Endothelial cell of umbilical vein (primary cell): ENCODE results near the gene OR2AE1. TPM values are rescaled to one million over a fixed set of nuclear protein-coding genes. Genes with fewer than 3 reads are reported as not detected.

Source experiments
- BruUV-seq: library from RNA; stranded (reverse); fragments of 400-500 nt; replicated peaks from 2 replicates; lab custom pipeline; 2021; lab: Mats Ljungman, UMichigan
- CTCF ChIA-PET: fragments of 300-600, 350-600 bp; sonication (Branson Sonifier 250); formaldehyde crosslinking; loops from one replicate; lab custom pipeline; 2021; ENCODE audit warnings: antibody characterized with exemption, inconsistent platforms; lab: Charles Lee
- POLR2A ChIA-PET: fragments of 300-600, 350-600 bp; sonication (Branson Sonifier 250); formaldehyde crosslinking; loops from one replicate; lab custom pipeline; 2021; ENCODE audit warnings: antibody characterized with exemption, inconsistent platforms; lab: Charles Lee
- DNase-seq: peaks from one replicate; pipeline ENCODE4 v3.0.0-alpha.2; 2011; ENCODE audit warnings: low read depth, low spot score
- FAIRE-seq: peaks from 2 replicates; lab custom pipeline; 2011; peaks lifted over from hg19 to GRCh38; lab: Jason Lieb, UNC
- H2AFZ ChIP-seq: 2 replicates; pipeline ENCODE4 v1.6.0; 2012; ENCODE audit warnings: low read depth, low read length, control low read depth, inconsistent platforms
- H3K27ac ChIP-seq: 2 replicates; pipeline ENCODE4 v1.5.1; 2011; ENCODE audit warnings: low read depth, mild to moderate bottlenecking, control low read depth, low read length, moderate library complexity; ENCODE audit not compliant: insufficient read depth
- H3K27me3 ChIP-seq, 2 experiments: 2 replicates each; pipeline versions ENCODE4 v1.6.0 to v1.6.1; 2011; ENCODE audit warnings: low read length in 2 of 2, mixed read lengths in 1 of 2; ENCODE audit not compliant: control insufficient read depth in 2 of 2, insufficient read depth in 2 of 2
- H3K36me3 ChIP-seq, 2 experiments: 2 replicates in 1 of 2; 3 replicates in 1 of 2; pipeline ENCODE4 v1.5.1; 2011; ENCODE audit warnings: low read length in 2 of 2, mild to moderate bottlenecking in 1 of 2, moderate library complexity in 1 of 2; ENCODE audit not compliant: control insufficient read depth in 2 of 2, insufficient read depth in 2 of 2; ENCODE audit errors: extremely low read depth in 1 of 2
- H3K4me1 ChIP-seq: 3 replicates; pipeline ENCODE4 v1.5.1; 2011; ENCODE audit warnings: mild to moderate bottlenecking, low read length; ENCODE audit not compliant: control insufficient read depth, insufficient read depth; ENCODE audit errors: extremely low read depth
- H3K4me2 ChIP-seq: 2 replicates; pipeline ENCODE4 v1.6.1; 2011; ENCODE audit warnings: low read length, control low read depth, mixed read lengths; ENCODE audit not compliant: insufficient read depth
- H3K4me3 ChIP-seq, 3 experiments: fragments of 200-600 bp in 1 of 3; sonication (generic), shearing (Covaris generic) in 1 of 3; replicated peaks in 1 of 3; 2 replicates each; pipeline ENCODE4 v1.5.1; 2011 to 2016; ENCODE audit warnings: control low read depth in 3 of 3, low read length in 3 of 3, mild to moderate bottlenecking in 2 of 3, inconsistent platforms in 1 of 3, low read depth in 1 of 3, moderate library complexity in 1 of 3; ENCODE audit not compliant: insufficient read depth in 1 of 3
- H3K79me2 ChIP-seq: 2 replicates; pipeline ENCODE4 v1.6.0; 2012; ENCODE audit warnings: low read length, inconsistent platforms; ENCODE audit not compliant: control insufficient read depth, insufficient read depth
- H3K9ac ChIP-seq: replicated peaks from 2 replicates; pipeline ENCODE3; 2011; ENCODE audit warnings: low read length, control low read depth; ENCODE audit not compliant: insufficient read depth; ENCODE audit errors: extremely low read depth
- H3K9me1 ChIP-seq: replicated peaks from 3 replicates; pipeline ENCODE4 v1.6.0; 2011; ENCODE audit warnings: mild to moderate bottlenecking, low read length; ENCODE audit not compliant: control insufficient read depth, insufficient read depth; ENCODE audit errors: extremely low read depth
- H3K9me3 ChIP-seq: replicated peaks from 2 replicates; pipeline ENCODE4 v1.5.1; 2012; ENCODE audit warnings: low read length, inconsistent platforms; ENCODE audit not compliant: control insufficient read depth, insufficient read depth
- H4K20me1 ChIP-seq: replicated peaks from 2 replicates; pipeline ENCODE3; 2011; ENCODE audit warnings: mild to moderate bottlenecking, low read length; ENCODE audit not compliant: control insufficient read depth, insufficient read depth; ENCODE audit errors: extremely low read depth
- EZH2 ChIP-seq: IDR thresholded peaks from 2 replicates; pipeline ENCODE4 v1.6.1; 2012; ENCODE audit warnings: borderline replicate concordance, low read depth, mild to moderate bottlenecking, moderate library complexity, low read length, inconsistent platforms; ENCODE audit not compliant: severe bottlenecking
- FOS ChIP-seq: IDR thresholded peaks from 2 replicates; pipeline ENCODE4 v1.6.1; 2011; ENCODE audit warnings: mild to moderate bottlenecking, low read length, moderate library complexity, borderline replicate concordance; ENCODE audit not compliant: insufficient read depth
- GATA2 ChIP-seq: IDR thresholded peaks from 2 replicates; pipeline ENCODE4 v1.7.0; 2011; ENCODE audit warnings: low read depth, mild to moderate bottlenecking, moderate library complexity, mixed read lengths, low read length; ENCODE audit not compliant: insufficient read length, insufficient read depth
- JUN ChIP-seq: IDR thresholded peaks from 2 replicates; pipeline ENCODE4 v1.6.1; 2011; ENCODE audit warnings: borderline replicate concordance, low read depth; ENCODE audit not compliant: insufficient read length, insufficient read depth
- MYC ChIP-seq: IDR thresholded peaks from one replicate; pipeline ENCODE4 v1.6.1; 2011; ENCODE audit warnings: mild to moderate bottlenecking, low read depth, low read length
- POLR2A ChIP-seq: IDR thresholded peaks from 2 replicates; pipeline ENCODE4 v1.6.1; 2012; ENCODE audit warnings: low read depth, mild to moderate bottlenecking, control low read depth, low read length
- POLR2AphosphoS5 ChIP-seq: IDR thresholded peaks from 2 replicates; pipeline ENCODE4 v1.6.1; 2012; ENCODE audit warnings: low read depth, mild to moderate bottlenecking, control low read depth, low read length, moderate library complexity; ENCODE audit not compliant: insufficient read depth
- dilution Hi-C: fragments of 300-500 bp; cut with MboI; formaldehyde crosslinking; loops from one replicate; pipeline ENCODE4 v1.15.0; 2019; ENCODE audit warnings: low sequenced_read_pairs; ENCODE audit not compliant: extremely low pct_ligation_motif_present
- intact Hi-C: fragments of 100-400 bp; cut with micrococcal nuclease; formaldehyde crosslinking; loops from one replicate; pipeline ENCODE4 v1.10.0; 2022
- polyA plus RNA-seq, 4 experiments: library from polyadenylated mRNA; depleted of rRNA in 3 of 4; stranded (reverse) in 3 of 4; unstranded in 1 of 4; fragments of >200 nt; gene quantifications; 2 replicates each; pipeline versions ENCODE4 v1.2.1 to v1.2.3, GENCODE V29; 2011 to 2012; ENCODE audit warnings: missing spikeins in 1 of 4
- total RNA-seq: library from RNA; stranded (reverse); gene quantifications from 2 replicates; pipeline ENCODE4 v1.2.3, GENCODE V29; 2021
- TF ChIP-seq, protein P1 (sequence below): IDR thresholded peaks from 2 replicates; pipeline ENCODE4 v1.6.1; 2011; ENCODE audit not compliant: insufficient read depth, insufficient read length
- TF ChIP-seq, protein P2 (sequence below), 2 donors: IDR thresholded peaks; 1 replicate in 1 of 2; 2 replicates in 1 of 2; pipeline ENCODE4 v1.5.1; 2011; ENCODE audit warnings: low read length in 2 of 2, mild to moderate bottlenecking in 2 of 2, moderate library complexity in 2 of 2, control low read depth in 1 of 2, inconsistent platforms in 1 of 2, low read depth in 1 of 2; ENCODE audit not compliant: insufficient read depth in 1 of 2; ENCODE audit errors: extremely low read depth in 1 of 2

Gene OR2AE1
- total and polyA plus RNA-seq, 2 donors (not counting 3 experiments of a cell fraction or from before 2014, with no cell fraction given) = 0.18 TPM; not detected in 1

GRCh38 chr7:99920149-99920548 lies 43.3 kb upstream of the OR2AE1 start:
- H2AFZ ChIP-seq = no peak overlapping the region
- no peaks in the 10 kb centered on the region for H3K27me3 ChIP-seq
- H3K9ac ChIP-seq = peak overlapping the region; percentile 71
- H3K4me3 ChIP-seq = peak overlapping the region in 1 of 3 experiments; percentile 84
- H3K79me2 ChIP-seq = peaks cover 37% of the 10 kb centered on the region
- peak overlapping the region; percentile 93 for H3K4me2 ChIP-seq
- TF ChIP-seq, protein P1, sequence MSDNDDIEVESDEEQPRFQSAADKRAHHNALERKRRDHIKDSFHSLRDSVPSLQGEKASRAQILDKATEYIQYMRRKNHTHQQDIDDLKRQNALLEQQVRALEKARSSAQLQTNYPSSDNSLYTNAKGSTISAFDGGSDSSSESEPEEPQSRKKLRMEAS = no peak
- no peak for TF ChIP-seq POLR2A
- TF ChIP-seq, protein P2, sequence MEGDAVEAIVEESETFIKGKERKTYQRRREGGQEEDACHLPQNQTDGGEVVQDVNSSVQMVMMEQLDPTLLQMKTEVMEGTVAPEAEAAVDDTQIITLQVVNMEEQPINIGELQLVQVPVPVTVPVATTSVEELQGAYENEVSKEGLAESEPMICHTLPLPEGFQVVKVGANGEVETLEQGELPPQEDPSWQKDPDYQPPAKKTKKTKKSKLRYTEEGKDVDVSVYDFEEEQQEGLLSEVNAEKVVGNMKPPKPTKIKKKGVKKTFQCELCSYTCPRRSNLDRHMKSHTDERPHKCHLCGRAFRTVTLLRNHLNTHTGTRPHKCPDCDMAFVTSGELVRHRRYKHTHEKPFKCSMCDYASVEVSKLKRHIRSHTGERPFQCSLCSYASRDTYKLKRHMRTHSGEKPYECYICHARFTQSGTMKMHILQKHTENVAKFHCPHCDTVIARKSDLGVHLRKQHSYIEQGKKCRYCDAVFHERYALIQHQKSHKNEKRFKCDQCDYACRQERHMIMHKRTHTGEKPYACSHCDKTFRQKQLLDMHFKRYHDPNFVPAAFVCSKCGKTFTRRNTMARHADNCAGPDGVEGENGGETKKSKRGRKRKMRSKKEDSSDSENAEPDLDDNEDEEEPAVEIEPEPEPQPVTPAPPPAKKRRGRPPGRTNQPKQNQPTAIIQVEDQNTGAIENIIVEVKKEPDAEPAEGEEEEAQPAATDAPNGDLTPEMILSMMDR (IDR thresholded peaks at IDR 0.05; ENCODE audit: extremely low read depth in 1 of 2, insufficient read depth in 1 of 2, low read depth in 1 of 2, low read length in 2 of 2) = no peak
- TF ChIP-seq FOS = no peak
- TF ChIP-seq EZH2 = no peak
- no peak for TF ChIP-seq GATA2
- no peak for TF ChIP-seq POLR2AphosphoS5
- TF ChIP-seq MYC = no peak
- TF ChIP-seq JUN = no peak
- FAIRE-seq = no peak
- dilution Hi-C loops = no loop called here
- H3K4me1 ChIP-seq = peaks cover 17% of the 10 kb centered on the region
- H3K9me3 ChIP-seq = no peaks in the 10 kb centered on the region
- no peak overlapping the region for H3K27ac ChIP-seq
- DNase-seq = no peak
- H4K20me1 ChIP-seq = no peaks in the 10 kb centered on the region
- H3K36me3 ChIP-seq = peaks cover 0 to 3% of the 10 kb centered on the region in 2 experiments
- intact Hi-C loops = no loop called here
- no TSS peak for BruUV-seq
- no peaks in the 10 kb centered on the region for H3K9me1 ChIP-seq
- ChIA-PET CTCF (interaction anchor here (1.0 to 8.8 kb wide), 3 partner anchors 69 to 76 kb away, joined by 3 to 153 read pairs (median 5); no protein-coding TSS in a partner anchor), POLR2A (no interaction called here)
